HG03066 (cell line): ENCODE results near the gene ABHD6.
"Not testable (repeated sequence)": the region's sequence is repeated elsewhere in the genome, so short reads cannot be mapped to it uniquely, and the experiment has no call there.

Source experiments
- ATAC-seq: cut with Tn5 transposase; IDR thresholded peaks from one replicate; pipeline ENCODE4 v1.9.1; 2021; ENCODE audit warnings: low read depth; ENCODE audit not compliant: unreplicated experiment

The ABHD6 gene

GRCh38 chr3:58207954-58208353 lies 29.6 kb upstream of the ABHD6 start:
- ATAC-seq: no peak

GRCh38 chr3:58209933-58210332 lies 27.7 kb upstream of the ABHD6 start:
- ATAC-seq: no peak

DNA sequence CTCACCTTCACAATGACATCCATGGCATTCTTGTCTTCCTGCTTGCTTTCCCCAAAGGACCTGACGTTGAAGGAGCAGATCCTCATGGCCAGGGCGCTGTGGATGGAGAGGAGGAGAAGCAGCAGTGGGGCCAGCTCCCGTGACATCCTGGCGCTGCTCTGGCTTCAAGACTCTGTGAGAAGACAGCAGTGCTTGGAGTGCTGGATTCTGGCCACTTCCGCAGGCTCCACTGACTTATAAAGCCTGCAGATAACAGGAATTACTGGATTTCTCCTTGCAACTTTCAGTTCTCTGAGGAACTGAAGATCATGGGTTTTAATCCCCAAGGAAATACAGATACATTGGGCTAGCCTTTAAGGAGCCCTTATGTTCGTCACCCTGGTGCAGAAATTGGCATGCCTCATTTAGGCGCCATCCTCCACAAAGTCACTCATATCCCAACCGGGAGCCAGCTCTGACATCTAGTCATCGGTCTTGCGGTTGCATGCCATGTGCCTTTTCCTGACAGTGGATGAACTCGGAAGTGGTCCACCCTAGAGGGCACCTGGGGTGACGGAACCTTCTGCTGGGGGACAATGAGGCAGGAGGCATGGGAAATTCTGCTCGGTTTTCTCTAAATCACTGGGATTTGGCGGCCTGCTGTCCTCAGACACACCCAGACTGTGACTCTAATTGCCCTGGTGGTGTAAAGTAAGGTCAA lies 26.7 kb upstream of the ABHD6 start, which contains the start of gene DNASE1L3:
Gene DNASE1L3 (minus strand): TSS at position 212 of the 700 bp plus-strand sequence. CDS start 66 bp downstream, at position 146.
- no peak for ATAC-seq

- peak; percentile 71 for ATAC-seq
Observed at GRCh38 chr3:58214484-58215316, 22.9 kb upstream of the ABHD6 start.

DNA sequence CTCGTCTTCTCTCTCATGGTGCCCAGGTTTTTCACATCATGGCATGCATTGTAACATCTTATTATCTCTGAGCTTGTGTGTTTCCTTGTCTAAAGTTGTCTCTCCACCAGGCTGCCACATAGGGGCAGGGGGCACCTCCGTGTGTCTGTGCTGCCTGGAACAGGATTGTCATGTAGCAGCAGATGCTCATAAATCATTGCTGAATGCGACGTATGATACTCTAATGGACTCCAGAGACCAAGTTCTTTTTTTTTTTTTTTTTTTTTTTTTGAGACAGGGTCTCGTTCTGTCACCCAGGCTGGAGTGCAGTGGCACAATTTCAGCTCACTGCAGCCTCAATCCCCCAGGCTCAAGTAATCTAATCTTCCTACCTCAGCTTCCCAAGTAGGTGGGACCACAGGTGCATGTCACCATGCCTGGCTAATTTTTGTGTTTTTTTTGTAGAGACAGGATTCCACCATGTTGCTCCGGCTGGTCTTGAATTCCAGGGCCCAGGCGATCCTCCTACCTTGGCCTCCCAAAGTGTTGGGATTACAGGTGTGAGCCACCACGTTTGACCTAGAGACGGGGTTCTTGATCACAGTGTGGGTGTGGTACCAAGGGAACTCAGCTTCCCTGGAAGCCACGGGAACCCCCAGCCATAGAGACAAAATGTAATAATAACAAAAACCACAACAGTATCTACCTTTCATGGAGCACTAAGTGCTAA lies 22.1 kb upstream of the ABHD6 start:
- peak; percentile 2 for ATAC-seq

- no peak for ATAC-seq
Observed at GRCh38 chr3:58216496-58217195, 20.9 kb upstream of the ABHD6 start.

DNA sequence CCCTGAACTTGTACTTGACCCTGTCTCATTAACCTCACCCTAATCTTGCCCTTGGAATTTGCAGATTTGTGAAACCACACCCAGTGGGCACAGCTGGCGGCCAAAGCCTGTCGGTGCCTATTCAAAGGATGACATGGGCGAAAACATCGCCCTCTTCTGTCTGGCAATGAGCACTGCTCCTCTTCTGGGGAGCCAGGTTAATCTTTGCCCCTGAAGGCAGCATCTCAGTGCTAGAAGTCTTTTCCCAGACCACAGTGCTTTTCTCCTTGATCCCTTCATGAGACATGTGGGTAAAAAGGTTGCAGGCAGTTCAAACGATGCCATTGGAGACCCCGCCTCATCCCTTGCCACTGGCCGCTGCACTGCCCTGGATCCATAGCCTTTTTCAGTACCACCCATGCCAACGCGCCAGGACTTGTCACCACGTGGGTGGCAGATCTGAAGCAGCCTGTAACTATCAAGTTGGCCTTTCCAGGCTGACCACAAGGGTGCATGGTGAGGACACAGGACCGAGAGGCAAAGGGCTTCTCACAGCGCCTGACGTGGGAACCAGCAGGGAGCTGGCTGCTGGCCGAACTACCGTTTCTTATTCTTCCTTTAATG lies 20.3 kb upstream of the ABHD6 start:
- no peak for ATAC-seq

- no peak for ATAC-seq
Observed at GRCh38 chr3:58218904-58219303, 18.7 kb upstream of the ABHD6 start.

DNA sequence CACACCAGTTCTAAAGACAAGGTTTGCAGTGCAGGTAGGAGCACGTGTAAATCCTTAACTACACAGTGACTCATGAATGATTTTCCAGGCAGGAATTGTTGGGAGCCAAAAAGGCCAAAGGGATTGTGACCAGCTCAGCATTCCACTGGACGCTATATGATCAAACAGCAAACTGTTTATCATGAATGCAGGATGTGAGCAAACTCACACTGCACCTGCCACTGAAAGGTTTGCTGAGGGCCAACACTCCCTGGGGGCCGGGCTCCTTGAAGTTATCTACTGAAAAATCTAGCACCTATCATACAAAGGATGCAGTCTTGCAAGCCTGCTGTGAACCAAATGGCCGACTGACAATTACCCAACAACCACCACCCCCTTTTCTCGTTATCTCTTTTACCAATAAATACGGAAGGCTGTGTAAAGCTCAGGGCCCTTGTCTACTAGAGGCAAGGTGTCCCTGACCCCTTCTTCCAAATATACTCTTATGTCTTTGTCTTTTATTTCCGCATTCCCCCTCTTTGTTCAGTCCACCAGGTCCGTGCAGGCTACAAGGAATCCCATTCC lies 15.3 kb upstream of the ABHD6 start:
- no peak for ATAC-seq

GRCh38 chr3:58223855-58224254 lies 13.7 kb upstream of the ABHD6 start:
- ATAC-seq: no peak

DNA sequence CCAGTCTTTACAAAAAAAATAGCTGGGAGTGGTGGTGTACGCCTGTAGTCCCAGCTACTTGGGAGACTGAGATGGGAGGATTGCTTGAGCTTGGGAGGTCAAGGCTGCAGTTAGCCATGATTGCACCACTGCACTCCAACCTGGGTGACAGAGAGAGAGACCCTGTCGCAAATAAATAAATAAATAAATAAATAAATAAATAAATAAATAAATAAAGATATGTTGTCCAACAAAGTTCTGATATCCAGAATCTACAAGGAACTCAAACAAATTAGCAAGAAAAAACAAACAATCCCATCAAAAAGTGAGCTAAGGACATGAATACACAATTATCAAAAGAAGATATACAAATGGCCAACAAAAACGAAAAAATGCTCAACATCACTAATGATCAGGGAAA lies 9.7 kb upstream of the ABHD6 start:
- not testable (repeated sequence) for ATAC-seq

GRCh38 chr3:58230876-58231552 lies 6.6 kb upstream of the ABHD6 start:
- ATAC-seq: no peak

GRCh38 chr3:58231666-58232065 lies 5.9 kb upstream of the ABHD6 start:
- ATAC-seq: no peak

DNA sequence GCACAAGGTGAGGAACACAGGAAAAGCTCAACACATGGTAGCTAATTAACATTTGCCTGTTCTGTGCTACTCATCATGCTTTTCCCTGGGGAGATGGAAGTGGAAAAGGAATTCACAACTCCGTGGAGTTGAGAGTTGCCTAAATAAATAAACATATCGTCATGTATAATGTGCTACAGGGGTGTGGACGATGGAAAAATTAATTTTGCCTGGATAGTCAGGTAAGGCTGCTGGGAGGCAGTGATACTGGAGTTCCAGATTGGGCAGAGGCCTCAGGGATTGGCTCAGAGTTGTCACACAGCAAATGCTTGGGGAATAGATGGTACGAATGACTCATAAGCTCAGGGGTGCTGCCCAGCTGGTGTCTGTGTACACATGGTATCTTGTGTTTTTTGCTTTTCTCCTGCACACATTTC lies 3.1 kb upstream of the ABHD6 start:
- no peak for ATAC-seq

DNA sequence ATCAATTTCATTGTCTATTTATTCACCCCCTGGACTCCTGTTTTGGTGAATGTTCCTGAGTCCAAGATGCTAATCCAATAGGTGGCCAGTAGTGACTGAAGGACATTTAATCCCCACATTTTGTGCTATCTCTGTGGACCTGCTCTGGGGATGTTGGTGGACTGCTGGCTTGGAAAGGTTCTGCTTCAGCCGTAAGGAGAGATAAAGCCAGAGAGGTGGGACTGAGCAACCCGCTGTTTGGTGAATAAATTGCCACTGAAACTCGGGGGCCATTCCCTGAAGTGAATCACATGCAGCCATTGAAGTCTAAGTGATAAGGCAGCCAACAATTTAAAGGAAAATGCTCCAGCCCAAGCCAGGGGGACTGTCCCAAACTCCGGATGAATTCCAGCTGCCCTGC lies 1.6 kb upstream of the ABHD6 start:
- no peak for ATAC-seq

DNA sequence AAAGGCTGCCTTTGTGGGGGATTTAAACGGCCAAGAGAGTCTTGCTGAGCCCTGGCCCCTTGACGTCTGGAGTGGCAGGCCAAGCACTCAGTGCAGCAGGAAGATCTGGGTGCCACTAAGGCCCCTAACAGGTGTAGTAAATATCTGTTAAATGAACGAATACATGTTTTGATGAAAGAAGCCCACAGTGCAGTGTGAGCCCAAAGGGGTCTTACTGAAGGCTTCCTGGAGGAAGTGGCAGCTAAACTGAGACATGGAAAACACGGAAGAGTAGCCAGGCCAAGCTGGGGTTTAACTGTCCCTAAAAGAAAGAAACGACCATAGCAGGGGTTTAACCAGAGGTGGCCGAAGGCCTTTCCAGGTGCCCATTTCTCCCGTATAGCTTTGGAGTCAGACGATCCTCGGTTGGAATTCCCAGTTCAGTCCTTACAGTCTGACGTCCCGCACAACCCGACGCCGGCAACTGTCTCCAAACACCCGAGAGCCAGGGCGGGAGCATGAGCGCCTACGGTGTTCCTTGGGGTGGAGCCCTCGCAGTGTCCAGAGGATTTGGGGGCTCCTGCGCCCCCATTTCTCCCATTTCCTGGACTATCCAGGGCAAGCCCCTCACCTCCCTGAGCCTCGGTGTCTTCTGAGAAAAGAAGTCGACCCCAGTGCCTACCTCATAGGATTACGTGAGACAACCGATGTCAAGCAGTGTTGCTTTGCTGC lies 910 bp upstream of the ABHD6 start:
- no peak for ATAC-seq

DNA sequence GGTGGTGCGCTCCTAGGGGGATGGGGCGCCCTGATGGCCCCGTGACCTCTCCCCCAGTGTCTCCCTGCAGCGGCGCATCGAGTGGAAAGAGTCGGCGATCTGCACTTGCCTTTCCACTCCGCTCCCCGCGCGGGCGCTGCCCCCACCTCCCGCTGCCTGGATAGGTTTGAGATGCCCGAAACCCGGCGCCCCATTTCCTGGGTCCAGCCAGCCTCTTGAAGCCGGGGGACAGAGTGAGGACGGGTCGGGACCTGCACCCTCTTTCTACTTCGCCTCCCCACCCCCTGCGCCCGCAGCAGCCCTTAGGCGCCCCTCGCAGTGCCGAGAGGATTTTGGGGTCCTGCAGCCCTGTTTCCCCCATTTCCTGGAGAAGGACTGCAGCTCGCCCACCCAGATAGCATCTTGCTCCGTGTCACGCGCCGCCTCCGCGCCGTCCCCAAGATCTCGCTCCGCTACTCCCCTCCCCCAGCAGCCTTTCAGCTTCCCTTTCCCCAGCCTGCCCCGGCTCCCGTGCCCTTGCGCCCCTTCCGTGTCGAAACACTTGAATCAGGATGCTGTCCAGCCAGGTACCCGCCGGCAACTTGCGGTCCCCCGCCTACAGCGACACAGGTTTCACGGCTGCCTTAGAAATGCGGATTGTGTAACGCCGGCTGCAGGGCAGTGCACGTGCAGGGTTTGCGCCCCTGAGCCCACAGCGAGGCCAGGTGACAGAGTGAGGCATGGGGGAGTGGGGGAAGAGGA lies 519 bp downstream of the ABHD6 start:
- ATAC-seq: peak; percentile 36

GRCh38 chr3:58238830-58239229 lies 1.2 kb downstream of the ABHD6 start:
- no peak for ATAC-seq
